ENCODE data around the gene ENO3.

Gene ENO3

DNA sequence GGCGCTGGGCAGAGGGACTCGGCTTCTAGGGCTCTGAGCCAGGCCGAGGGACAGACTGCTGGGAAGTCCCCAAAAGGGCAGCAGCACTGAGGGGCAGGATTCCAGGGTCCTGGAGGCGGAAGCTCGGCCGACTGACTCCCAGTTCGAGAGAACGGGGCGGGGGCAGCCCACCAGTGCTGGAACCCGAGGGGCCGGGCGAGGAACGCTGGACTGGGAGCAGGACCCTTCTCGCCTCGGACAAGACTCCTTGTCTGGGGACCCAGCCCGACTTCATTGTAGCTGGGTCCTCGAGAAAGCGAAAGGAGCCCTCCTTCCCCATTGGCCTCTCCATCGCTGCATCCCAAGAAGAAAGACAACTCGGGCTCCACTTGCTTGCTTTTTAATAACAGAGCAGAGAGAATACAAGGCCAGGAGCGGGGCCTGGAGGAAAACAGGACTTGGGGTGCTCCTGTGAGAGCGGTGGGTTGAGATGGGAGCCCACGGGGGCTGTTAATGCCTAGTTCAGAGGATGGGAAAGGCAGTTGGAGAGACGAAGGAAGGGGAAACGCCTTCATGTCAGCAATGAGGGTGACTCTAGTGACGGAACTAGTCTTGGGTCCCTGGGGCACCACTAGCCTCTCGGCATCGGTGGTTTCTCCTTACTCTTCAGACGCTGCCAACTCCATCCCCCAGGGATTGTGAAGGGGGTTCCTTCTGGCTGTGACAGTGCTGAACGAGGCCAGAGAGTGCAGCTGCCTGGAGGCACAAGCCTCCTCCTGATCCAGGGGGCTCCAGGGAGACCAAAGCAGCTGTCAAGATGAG lies 37.0 kb downstream of the ENO3 start:
- Histone ChIP-seq H3K36me3 (ENCODE audit: control insufficient read depth, insufficient read depth, low read length) (no peaks in the 10 kb centered on the region), H3K4me3 (ENCODE audit: low read depth, low read length) (peak overlapping the region; percentile 82), H3K4me1 (ENCODE audit: control insufficient read depth, insufficient read depth, low read length) (peaks cover 4% of the 10 kb centered on the region), H3K9me3 (ENCODE audit: control insufficient read depth, insufficient read depth, low read length) (no peaks in the 10 kb centered on the region), H3K9ac (ENCODE audit: low read depth, low read length) (peak overlapping the region; percentile 54), H3K27me3 (ENCODE audit: control insufficient read depth, insufficient read depth, low read length) (no peaks in the 10 kb centered on the region)

DNA sequence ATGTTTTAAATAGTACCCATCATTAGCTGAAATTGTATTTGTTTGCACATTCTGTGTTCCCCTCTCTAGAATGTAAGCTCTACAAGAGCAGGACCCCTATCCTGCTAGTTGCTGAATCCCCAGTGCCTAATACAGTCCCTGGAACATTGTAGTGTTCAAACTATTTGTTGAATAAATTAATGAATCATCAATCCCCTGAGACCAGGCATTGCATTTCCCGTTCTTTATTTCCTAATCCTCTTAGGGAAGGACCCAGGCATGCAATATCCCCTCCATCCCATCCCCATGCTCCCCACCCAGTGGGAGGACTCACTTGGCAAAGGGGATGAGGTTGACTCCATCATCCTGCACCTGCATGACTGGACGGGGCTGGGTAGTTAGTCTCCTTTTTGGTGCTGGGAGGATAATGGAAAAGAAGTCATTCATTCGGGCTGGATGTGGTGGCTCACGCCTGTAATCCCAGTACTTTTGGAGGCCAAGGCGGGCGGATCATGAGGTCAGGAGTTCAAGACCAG lies 43.2 kb downstream of the ENO3 start:
- Histone ChIP-seq H3K4me1 (ENCODE audit: control insufficient read depth, insufficient read depth, low read length) (peaks cover under 1% of the 10 kb centered on the region), H3K9me3 (ENCODE audit: control insufficient read depth, insufficient read depth, low read length) (no peaks in the 10 kb centered on the region)

DNA sequence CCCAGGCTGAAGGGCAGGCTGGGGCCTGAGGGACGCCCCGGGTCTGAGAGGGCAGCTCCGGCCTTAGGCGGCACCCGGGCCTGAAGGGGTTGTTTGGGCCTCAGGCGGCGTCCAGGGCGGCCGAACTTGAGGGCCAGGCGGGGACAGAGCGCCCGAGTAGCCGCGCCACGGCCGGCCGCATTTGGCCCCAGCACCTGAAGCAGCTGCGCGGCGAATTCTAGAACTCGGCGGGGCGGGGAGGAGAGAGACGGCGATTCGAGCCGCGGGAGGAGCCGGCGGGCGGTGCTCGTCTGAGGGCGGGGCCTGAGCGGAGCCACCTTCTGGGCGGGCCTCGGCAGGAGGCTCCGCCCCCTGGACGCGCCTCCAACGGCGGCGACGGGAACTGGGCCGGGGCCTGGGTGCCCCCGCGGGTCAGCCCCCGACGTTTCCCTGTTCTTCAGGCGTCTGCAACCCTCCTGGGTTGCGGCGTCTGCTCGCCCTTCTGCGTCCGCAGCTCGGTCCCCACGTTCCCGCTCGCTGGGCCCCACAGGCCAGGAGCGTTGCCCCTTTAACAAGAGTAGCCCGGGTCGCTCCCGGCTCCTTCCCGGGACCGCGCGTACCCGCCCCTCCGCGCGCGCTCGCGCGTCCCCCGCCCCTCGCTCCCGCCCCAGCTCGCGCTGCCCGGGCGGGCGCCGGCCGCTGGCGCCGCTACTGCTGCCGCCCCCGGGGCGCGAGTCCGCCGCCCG lies 46.5 kb downstream of the ENO3 start, which contains the start of the genes INCA1 and KIF1C:
Gene INCA1 (minus strand): TSS at position 221 of the 725 bp plus-strand sequence. CDS start 3,085 bp downstream, outside the sequence.
Gene KIF1C (plus strand): TSS at position 649 of the 725 bp plus-strand sequence. CDS start 2,297 bp downstream, outside the sequence.
- H3K27me3 ChIP-seq (ENCODE audit: control insufficient read depth, insufficient read depth, low read length), result peaks cover 3% of the 10 kb centered on the region
- H3K4me1 ChIP-seq (ENCODE audit: control insufficient read depth, insufficient read depth, low read length), result peaks cover 6% of the 10 kb centered on the region
- H3K9ac ChIP-seq (ENCODE audit: low read depth, low read length), result peak within 1 kb of the TSS; percentile 70
- peaks cover 19% of the 10 kb centered on the region for H3K36me3 ChIP-seq (ENCODE audit: control insufficient read depth, insufficient read depth, low read length)
- no peaks in the 10 kb centered on the region for H3K9me3 ChIP-seq (ENCODE audit: control insufficient read depth, insufficient read depth, low read length)
- H3K4me3 ChIP-seq (ENCODE audit: low read depth, low read length), result peak within 1 kb of the TSS; percentile 87

More for the DNA sequence above, 43.2 kb downstream of the ENO3 start:
- no peaks in the 10 kb centered on the region for H3K36me3 ChIP-seq (ENCODE audit: control insufficient read depth, insufficient read depth, low read length)
- peaks cover 3% of the 10 kb centered on the region for H3K27me3 ChIP-seq (ENCODE audit: control insufficient read depth, insufficient read depth, low read length)
- no peak overlapping the region for H3K9ac ChIP-seq (ENCODE audit: low read depth, low read length)
- H3K4me3 ChIP-seq (ENCODE audit: low read depth, low read length), result no peak overlapping the region

DNA sequence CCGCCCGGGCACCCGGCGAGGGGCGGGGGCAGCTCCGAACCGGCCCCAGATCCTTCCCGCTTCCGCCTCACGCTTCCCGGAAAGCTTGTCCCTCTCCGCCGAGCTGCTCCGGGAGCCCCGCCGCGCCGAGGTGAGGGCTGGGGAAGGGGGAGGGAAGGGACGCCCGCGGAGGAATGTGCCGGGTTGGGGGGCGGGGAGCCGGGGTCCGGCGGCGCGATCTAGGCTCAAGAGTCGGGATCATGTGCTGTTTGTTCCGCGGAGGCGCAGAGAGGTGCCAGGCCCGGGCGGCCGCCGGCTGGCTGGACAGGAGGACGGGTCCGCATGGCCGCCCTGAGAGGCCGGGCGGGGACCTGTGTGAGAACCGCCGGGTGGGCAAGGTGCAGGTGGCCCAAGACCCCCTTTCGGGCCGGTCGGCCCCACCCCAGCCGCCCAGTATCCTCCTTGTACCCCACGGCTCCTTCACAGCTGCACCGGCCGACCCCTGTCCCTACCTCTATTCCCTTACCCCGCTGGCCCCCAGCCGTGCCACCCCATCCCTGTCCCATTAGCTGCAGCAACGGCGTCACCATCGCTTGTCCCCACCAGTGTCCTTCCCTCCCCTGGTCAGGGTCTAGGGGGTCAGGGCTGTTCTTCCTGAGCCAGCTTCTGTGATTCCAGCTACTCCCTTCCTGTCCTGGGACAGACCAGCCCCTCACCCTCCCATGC lies 47.3 kb downstream of the ENO3 start:
- Histone ChIP-seq H3K9ac (ENCODE audit: low read depth, low read length) (peak overlapping the region; percentile 54), H3K4me3 (ENCODE audit: low read depth, low read length) (peak overlapping the region; percentile 87), H3K9me3 (ENCODE audit: control insufficient read depth, insufficient read depth, low read length) (no peaks in the 10 kb centered on the region), H3K36me3 (ENCODE audit: control insufficient read depth, insufficient read depth, low read length) (peaks cover 22% of the 10 kb centered on the region), H3K27me3 (ENCODE audit: control insufficient read depth, insufficient read depth, low read length) (peaks cover 3% of the 10 kb centered on the region), H3K4me1 (ENCODE audit: control insufficient read depth, insufficient read depth, low read length) (peaks cover 6% of the 10 kb centered on the region)

DNA sequence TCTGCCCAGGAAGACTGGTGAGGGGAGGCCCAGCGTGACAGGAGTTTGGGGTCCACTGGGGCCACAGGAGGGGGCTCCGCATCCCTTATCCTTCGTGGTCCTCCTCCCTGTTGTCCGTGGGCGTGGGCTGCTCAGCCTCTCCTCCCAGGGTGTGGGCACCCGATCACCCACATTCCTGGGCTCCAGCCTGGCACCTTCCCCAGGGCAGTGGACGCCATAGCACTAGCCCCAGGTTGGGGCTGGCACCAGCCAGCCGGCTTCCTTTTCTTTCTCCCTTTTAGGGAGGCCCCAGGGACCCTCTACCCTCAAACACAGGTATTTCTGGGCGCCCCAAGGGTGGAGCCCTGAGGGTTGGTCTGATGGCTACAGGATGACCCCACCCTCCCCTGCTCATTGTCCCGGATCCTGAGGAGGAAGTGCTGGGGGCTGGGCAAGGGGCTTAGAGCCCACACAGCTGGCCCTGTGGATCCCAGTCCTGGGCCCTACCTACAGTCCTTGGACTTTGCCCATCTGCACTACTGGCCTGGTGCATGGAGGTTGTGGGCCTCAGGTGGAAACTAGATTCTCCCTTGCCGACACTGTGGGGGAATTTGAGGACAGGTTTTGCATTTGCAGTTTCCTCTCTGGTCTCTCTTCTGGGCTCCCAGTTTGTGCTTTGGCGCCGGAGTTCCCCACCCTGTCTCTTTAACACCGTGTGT lies 48.0 kb downstream of the ENO3 start:
- peak overlapping the region; percentile 87 for H3K4me3 ChIP-seq (ENCODE audit: low read depth, low read length)

DNA sequence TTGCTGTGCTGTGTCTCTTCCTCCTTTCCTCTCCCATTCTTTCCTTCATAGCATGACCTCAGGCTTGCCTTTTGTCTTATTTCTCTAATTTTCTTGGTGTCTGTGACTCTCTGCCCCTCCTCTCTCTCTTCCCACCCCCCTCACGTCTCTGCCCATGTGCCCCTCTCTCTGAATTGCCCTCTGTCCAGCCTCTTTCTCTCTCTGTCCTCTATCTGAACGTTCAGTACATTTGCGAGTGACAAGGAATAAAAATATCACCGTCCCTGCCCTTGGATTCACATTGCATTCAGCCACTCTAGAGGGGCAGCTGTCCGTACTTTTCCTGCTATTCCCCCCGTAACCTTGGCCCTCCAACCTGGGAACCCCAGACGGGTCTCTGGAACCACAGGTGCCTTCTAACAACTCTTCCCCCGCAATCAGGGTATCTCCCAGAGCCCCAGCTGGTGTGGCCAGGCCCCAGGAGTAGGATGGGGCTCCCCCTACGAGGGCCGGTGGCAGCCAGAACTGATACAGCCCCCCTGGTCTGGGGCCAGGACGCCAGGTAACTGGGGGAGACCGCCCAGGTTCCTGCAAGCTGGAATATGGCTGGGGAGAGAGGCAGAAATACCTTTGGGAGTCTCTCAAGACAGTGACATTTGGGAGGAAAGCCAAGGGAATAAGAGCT lies 48.6 kb downstream of the ENO3 start:
- peak overlapping the region; percentile 87 for H3K4me3 ChIP-seq (ENCODE audit: low read depth, low read length)
- peaks cover 6% of the 10 kb centered on the region for H3K4me1 ChIP-seq (ENCODE audit: control insufficient read depth, insufficient read depth, low read length)
- H3K27me3 ChIP-seq (ENCODE audit: control insufficient read depth, insufficient read depth, low read length), result peaks cover 3% of the 10 kb centered on the region
- H3K36me3 ChIP-seq (ENCODE audit: control insufficient read depth, insufficient read depth, low read length), result peaks cover 36% of the 10 kb centered on the region
- H3K9me3 ChIP-seq (ENCODE audit: control insufficient read depth, insufficient read depth, low read length), result no peaks in the 10 kb centered on the region
- H3K9ac ChIP-seq (ENCODE audit: low read depth, low read length), result peak overlapping the region; percentile 54

More for the DNA sequence above, 48.0 kb downstream of the ENO3 start:
- H3K9ac ChIP-seq (ENCODE audit: low read depth, low read length), result peak overlapping the region; percentile 54
- no peaks in the 10 kb centered on the region for H3K9me3 ChIP-seq (ENCODE audit: control insufficient read depth, insufficient read depth, low read length)
- peaks cover 6% of the 10 kb centered on the region for H3K4me1 ChIP-seq (ENCODE audit: control insufficient read depth, insufficient read depth, low read length)
- peaks cover 29% of the 10 kb centered on the region for H3K36me3 ChIP-seq (ENCODE audit: control insufficient read depth, insufficient read depth, low read length)
- peaks cover 3% of the 10 kb centered on the region for H3K27me3 ChIP-seq (ENCODE audit: control insufficient read depth, insufficient read depth, low read length)

DNA sequence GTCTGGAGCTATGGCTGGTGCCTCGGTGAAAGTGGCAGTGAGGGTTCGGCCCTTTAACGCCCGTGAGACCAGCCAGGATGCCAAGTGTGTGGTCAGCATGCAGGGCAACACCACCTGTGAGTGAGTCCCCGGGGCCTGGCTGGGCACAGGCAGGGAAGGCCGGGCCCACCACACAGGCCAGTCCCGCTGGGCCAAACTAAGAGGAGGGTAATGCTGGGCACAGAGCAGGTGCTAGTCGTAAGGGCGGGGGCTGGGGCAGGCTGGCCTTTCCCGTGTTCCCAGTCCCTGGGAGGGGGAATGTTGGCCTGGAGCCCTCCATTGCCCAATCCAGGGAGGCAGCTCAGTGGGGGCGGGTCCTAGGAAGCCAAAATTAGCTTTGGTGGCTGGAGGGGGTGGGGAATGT lies 49.3 kb downstream of the ENO3 start:
- no peak overlapping the region for H3K9ac ChIP-seq (ENCODE audit: low read depth, low read length)
- H3K4me1 ChIP-seq (ENCODE audit: control insufficient read depth, insufficient read depth, low read length), result peaks cover 6% of the 10 kb centered on the region
- H3K36me3 ChIP-seq (ENCODE audit: control insufficient read depth, insufficient read depth, low read length), result peaks cover 42% of the 10 kb centered on the region
- no peaks in the 10 kb centered on the region for H3K9me3 ChIP-seq (ENCODE audit: control insufficient read depth, insufficient read depth, low read length)
- peaks cover 3% of the 10 kb centered on the region for H3K27me3 ChIP-seq (ENCODE audit: control insufficient read depth, insufficient read depth, low read length)
- H3K4me3 ChIP-seq (ENCODE audit: low read depth, low read length), result no peak overlapping the region

DNA sequence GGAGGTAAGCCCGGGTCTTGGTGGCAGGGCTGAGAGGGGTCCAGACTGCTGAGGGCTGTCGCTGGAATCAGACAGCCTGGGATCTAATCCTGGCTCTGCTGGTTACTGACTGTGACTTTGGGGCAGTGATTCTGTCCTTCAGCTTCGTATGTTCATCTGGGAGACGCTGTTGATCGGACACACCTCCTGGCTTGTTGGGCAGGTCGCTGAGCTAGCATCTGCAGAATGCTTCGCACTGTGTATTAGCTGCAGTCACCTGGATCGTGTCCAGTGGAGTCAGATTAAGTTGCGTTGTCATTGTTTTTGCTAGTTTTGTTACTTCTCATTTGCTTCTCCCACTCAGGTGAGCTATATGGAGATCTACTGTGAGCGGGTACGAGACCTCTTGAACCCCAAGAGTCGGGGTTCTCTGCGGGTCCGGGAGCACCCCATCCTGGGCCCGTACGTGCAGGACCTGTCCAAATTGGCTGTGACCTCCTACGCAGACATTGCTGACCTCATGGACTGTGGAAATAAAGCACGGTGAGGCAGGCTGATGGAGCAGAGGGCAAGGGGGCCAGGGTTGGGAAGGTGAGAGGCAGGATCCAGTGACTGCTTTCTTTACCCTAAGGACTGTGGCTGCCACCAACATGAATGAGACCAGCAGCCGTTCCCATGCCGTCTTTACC lies 51.3 kb downstream of the ENO3 start:
- H3K4me3 ChIP-seq (ENCODE audit: low read depth, low read length), result no peak overlapping the region
- H3K27me3 ChIP-seq (ENCODE audit: control insufficient read depth, insufficient read depth, low read length), result no peaks in the 10 kb centered on the region
- no peak overlapping the region for H3K9ac ChIP-seq (ENCODE audit: low read depth, low read length)
- peaks cover 6% of the 10 kb centered on the region for H3K4me1 ChIP-seq (ENCODE audit: control insufficient read depth, insufficient read depth, low read length)
- H3K36me3 ChIP-seq (ENCODE audit: control insufficient read depth, insufficient read depth, low read length), result peaks cover 56% of the 10 kb centered on the region
- no peaks in the 10 kb centered on the region for H3K9me3 ChIP-seq (ENCODE audit: control insufficient read depth, insufficient read depth, low read length)

DNA sequence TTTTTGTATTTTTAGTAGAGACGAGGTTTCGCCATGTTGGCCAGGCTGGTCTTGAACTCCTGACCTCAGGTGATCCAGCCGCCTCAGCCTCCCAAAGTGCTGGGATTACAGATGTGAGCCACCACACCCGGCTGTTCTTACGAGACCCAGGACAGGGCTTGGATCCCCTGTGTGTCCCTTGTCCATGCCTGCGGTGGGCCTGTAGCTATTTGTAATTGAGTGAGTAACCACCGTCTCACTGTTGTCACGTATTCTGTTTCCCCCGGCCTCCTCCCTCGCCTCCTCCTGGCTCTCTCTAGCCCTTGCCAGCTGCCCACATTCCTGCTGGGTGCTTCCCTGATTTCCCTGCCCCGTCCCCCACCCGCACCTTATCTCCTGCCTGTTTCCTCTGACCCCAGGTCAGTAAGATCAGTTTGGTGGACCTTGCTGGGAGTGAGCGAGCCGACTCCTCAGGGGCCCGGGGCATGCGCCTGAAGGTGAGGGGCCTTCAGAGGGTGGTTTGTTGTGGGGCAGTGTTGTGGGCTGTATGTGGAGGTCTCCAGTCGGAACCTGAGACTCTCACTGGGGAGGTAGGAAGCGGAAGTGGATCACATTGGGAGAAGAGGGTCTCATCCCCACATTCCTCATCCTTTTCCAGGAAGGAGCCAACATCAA lies 52.4 kb downstream of the ENO3 start:
- H3K36me3 ChIP-seq (ENCODE audit: control insufficient read depth, insufficient read depth, low read length), result peaks cover 67% of the 10 kb centered on the region
- H3K4me3 ChIP-seq (ENCODE audit: low read depth, low read length), result no peak overlapping the region
- H3K27me3 ChIP-seq (ENCODE audit: control insufficient read depth, insufficient read depth, low read length), result no peaks in the 10 kb centered on the region
- H3K9ac ChIP-seq (ENCODE audit: low read depth, low read length), result no peak overlapping the region
- peaks cover 6% of the 10 kb centered on the region for H3K4me1 ChIP-seq (ENCODE audit: control insufficient read depth, insufficient read depth, low read length)
- H3K9me3 ChIP-seq (ENCODE audit: control insufficient read depth, insufficient read depth, low read length), result no peaks in the 10 kb centered on the region
